Measurements from ENCODE around the gene CDK1. TPM values are rescaled to one million over a fixed set of nuclear protein-coding genes. Genes with fewer than 3 reads are reported as not detected.

CDK1 gene
- total RNA-seq, 1 donor from 2014 or later: 3.9 TPM

- no peak for DNase-seq (ENCODE audit: low spot score)
Observed at GRCh38 chr10:60777696-60778213, 523 bp upstream of the CDK1 start.

- no peak for DNase-seq (ENCODE audit: low spot score)
Observed at GRCh38 chr10:60778971-60779796, 906 bp downstream of the CDK1 start.

- no peak for DNase-seq (ENCODE audit: low spot score)
Observed at GRCh38 chr10:60781661-60782060, 3.4 kb downstream of the CDK1 start.

GRCh38 chr10:60784641-60785040, 6.4 kb downstream of the CDK1 start:
- no peak for DNase-seq (ENCODE audit: low spot score)

GRCh38 chr10:60788544-60788943, 10.3 kb downstream of the CDK1 start:
- no peak for DNase-seq (ENCODE audit: low spot score)

GRCh38 chr10:60789340-60789739, 11.1 kb downstream of the CDK1 start:
- no peak for DNase-seq (ENCODE audit: low spot score)

- no peak for DNase-seq (ENCODE audit: low spot score)
Observed at GRCh38 chr10:60794953-60795352, 16.7 kb downstream of the CDK1 start.

GRCh38 chr10:60795465-60796202, 17.4 kb downstream of the CDK1 start:
- no peak for DNase-seq (ENCODE audit: low spot score)

- DNase-seq (ENCODE audit: low spot score): no peak
Observed at GRCh38 chr10:60796481-60796880, 18.2 kb downstream of the CDK1 start.

GRCh38 chr10:60797200-60797599, 18.9 kb downstream of the CDK1 start:
- DNase-seq (ENCODE audit: low spot score): no peak

- DNase-seq (ENCODE audit: low spot score): no peak
Observed at GRCh38 chr10:60798031-60798430, 19.8 kb downstream of the CDK1 start.

- no peak for DNase-seq (ENCODE audit: low spot score)
Observed at GRCh38 chr10:60798870-60799269, 20.6 kb downstream of the CDK1 start.

- DNase-seq (ENCODE audit: low spot score): no peak
Observed at GRCh38 chr10:60799971-60800650, 21.8 kb downstream of the CDK1 start.

- DNase-seq (ENCODE audit: low spot score): no peak
Observed at GRCh38 chr10:60800918-60801317, 22.6 kb downstream of the CDK1 start.

- DNase-seq (ENCODE audit: low spot score): no peak
Observed at GRCh38 chr10:60801522-60801921, 23.2 kb downstream of the CDK1 start.

GRCh38 chr10:60803433-60803832, 25.2 kb downstream of the CDK1 start:
- DNase-seq (ENCODE audit: low spot score): no peak

- DNase-seq (ENCODE audit: low spot score): no peak
Observed at GRCh38 chr10:60803865-60804264, 25.6 kb downstream of the CDK1 start.

- DNase-seq (ENCODE audit: low spot score): no peak
Observed at GRCh38 chr10:60806921-60807320, 28.6 kb downstream of the CDK1 start.

GRCh38 chr10:60807499-60807898, 29.2 kb downstream of the CDK1 start:
- no peak for DNase-seq (ENCODE audit: low spot score)

GRCh38 chr10:60808036-60808435, 29.8 kb downstream of the CDK1 start:
- no peak for DNase-seq (ENCODE audit: low spot score)

GRCh38 chr10:60809157-60809556, 30.9 kb downstream of the CDK1 start:
- no peak for DNase-seq (ENCODE audit: low spot score)

GRCh38 chr10:60810437-60811182, 32.3 kb downstream of the CDK1 start:
- DNase-seq (ENCODE audit: low spot score): no peak
